Eye (tissue), 1 donor: ENCODE measurements around the gene LGALS8.

Source experiments
- DNase-seq: peaks from one replicate; pipeline ENCODE4 v3.0.0-alpha.2; 2015

The LGALS8 gene

GRCh38 chr1:236509647-236510401, 14.0 kb upstream of the LGALS8 start:
- no peak for DNase-seq

DNA sequence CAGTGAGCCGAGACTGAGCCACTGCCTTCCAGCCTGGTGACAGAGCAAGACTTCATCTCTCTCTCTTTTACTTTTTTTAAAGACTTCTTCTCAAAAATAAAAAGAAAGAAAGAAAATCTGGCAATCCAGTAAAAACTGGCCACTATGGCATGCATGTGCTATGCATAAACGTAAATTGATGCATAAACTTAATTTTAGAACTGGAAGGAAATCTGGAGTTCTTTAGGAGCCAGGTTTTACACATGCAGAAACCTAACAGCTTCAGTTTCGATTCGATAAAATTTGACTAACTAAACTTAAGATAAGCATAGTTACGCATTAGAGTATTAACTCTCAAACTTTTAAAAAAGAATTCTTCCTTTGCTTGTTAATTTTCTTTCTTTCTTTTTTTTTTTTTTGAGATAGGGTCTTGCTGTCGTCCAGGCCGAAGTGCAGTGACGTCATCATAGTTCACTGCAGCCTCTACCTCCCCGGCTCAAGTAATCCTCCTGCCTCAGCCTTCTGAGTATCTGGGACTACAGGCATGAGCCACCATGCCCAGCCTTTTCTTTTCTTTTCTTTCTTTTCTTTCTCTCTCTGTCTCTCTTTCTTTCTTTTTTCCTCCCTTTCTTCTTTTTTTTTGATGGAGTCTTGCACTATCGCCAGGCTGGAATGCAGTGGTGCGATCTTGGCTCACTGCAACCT, 11.9 kb upstream of the LGALS8 start:
- DNase-seq: no peak

GRCh38 chr1:236514703-236515442, 8.9 kb upstream of the LGALS8 start:
- no peak for DNase-seq

GRCh38 chr1:236515443-236515958, 8.3 kb upstream of the LGALS8 start:
- no peak for DNase-seq

DNA sequence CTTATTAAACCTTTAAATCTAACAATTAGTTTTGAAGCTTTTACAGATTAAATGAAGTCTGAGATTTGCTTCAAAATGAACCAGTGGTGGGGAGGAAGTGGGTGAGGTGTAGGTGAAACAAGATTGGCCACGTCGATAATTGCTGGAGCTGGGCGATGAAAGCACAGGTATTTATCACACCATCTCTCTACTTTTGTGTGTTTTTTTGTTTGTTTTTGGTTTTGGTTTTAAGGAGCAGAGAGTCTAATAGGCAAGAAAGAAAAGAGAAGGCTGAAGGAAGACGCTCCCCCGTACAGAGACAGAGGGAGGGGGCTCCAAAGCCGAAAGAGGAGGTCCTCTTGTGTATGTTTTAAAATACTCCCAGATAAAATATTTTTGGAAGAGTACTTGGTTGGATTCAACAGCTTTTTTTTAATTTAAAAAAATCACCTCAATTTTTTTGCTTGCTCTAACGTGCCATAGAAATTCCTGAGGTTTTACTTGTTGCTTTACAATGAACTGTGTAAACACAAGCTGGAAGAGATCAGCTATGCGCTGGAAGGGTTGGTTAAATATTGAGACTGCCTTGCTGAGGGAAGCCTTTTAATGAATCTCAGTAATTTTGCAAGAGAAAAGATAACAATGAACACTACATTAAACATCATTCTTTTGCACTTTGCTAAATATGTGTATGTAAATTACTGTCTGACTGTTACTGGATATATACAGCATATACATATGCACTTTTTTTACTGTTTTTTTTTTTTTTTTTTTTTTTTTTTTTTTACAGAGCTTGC, 6.7 kb upstream of the LGALS8 start:
- peak; percentile 47 for DNase-seq

DNA sequence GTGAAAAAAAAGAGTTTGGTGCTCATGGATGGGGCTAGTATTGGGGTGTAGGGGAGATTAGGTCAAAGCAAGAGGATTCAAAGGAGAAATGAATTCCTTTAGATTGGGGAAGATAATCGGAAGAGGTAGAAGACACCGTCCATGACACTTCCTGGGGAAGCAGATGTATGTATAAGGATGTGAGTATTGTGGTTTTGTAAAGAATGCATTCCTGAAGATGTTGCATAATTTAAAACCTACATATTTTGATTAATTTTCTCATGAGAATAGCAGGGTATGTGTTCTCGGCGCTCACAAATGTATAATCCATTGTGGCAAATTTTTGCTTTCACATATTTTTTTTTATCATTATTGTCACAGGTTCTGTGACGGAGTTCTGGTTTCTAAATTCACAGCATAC, 5.5 kb upstream of the LGALS8 start:
- no peak for DNase-seq

- peak; percentile 46 for DNase-seq
Observed at GRCh38 chr1:236520445-236521005, 3.3 kb upstream of the LGALS8 start.

DNA sequence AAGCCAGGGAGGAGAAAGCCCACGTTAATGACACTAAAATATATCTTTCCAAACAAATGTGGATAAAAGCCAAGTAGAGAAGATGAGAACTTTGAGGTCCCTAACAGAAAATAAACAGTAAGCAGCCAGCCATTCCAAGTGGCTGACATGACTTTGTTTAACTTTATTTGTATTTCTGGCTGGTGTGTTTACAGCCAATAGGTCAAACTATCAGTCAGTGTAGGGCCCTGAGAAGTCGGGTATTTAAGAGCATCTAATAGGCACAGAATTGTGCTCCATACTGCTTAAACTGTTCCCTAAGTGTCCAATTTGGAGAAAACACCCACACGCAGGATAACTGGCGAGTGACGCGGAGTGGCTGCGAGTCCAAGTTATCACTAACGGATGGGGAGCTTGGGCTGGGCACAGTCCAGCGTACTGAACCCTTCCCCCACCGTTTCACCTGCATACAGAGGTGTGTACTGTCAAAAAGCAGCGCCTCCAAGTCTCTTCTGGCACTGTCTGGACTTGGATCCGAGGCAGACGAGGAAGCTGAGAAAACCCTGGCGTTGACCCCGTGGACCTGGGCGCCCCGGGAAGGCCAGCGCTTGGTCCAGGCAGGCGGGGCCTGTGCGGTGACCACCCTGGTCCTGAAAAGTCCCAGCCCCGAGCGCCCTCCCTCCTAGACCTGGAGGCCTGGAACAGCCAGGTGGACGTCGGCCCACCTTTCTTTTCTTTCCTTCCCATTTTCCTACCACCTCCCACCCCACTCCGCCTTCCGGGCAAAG, 662 bp upstream of the LGALS8 start:
- DNase-seq: peak; percentile 11

DNA sequence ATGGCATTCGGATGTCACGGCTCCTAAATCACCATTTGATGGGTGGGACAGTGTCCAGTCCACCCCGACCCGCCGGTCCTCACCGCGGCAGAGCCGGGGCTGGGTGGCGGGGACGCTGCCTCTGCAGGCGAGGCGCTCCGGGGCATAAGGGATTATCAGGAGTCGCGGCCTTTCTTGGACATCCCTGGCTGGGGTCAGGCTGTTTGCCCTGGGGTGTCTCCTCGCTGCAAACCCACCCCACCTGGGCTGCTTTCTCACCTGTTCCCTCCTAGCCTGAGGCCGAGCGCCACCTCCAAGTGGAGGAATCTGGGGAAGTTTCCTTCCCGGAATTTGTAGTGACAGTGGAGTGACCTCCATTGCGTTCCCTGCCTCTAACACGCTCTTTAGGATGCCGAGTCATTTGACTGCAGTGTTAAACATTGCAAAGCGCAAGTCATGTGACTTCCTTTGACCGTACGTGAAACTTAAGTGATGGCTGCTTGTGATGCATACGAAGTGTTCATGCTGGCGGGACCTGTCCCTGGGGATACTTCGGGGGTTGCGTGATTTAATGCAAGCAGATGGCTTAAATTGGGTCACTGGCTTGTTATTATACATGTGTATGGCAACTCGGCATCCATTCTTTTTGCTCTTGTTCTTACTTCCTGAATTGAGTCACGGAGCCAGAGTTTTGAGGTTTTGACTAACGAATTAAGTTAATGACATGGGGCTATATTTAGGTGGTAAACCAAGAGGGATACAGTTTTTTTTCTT, 536 bp downstream of the LGALS8 start:
- peak; percentile 93 for DNase-seq

DNA sequence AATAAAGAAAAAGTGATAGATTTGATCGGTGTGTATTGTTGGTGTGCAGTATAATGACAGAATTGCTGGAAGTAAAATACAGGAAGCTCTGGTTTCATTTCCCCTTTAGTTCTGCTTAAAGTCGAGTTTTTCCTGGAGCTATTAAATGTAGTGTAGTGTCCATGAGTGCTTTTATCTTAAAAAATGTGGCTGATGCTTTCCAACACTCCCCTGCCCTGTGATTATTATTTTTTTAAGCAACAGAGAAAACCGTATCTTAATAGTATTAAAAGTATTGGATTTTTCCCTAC, 1.1 kb downstream of the LGALS8 start:
- DNase-seq: no peak

DNA sequence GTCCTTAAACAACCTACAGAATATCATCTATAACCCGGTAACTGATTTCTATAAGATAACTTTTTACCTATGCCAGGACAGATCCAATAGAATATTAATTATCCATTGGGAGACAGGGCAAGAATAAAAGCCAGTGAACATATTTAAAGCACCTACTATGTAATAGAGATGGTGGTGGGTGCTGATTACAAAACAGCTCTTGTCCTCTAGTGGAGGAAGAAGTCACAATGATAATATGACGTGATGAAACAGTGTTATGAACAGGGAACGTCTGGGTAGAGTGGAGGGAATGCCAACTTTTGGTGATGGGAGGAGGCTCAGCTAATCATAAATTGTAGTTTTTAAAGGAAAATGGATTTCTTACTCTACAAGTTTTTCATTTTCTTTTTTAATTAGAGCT, 2.3 kb downstream of the LGALS8 start:
- no peak for DNase-seq

DNA sequence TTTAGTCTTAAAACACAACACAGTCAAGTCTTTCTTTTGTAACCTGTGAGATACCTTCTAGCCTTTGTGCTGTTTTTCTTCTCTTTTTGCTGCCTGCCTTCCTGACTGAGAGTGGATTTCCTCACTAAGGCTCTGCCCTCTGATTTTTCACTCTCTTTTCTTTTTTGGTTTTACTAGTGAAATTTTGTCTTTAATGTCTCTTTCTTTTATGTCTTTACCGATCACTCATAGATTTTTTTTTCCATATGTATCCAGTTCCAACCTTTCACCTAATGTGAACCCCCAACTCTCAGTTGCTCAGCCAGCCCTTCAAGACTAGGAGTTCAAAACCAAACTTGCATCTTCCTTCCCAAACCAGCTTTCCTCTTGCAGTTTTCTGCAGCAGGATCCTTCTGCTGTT, 6.5 kb downstream of the LGALS8 start:
- no peak for DNase-seq

- no peak for DNase-seq
Observed at GRCh38 chr1:236530959-236531358, 7.2 kb downstream of the LGALS8 start.

DNA sequence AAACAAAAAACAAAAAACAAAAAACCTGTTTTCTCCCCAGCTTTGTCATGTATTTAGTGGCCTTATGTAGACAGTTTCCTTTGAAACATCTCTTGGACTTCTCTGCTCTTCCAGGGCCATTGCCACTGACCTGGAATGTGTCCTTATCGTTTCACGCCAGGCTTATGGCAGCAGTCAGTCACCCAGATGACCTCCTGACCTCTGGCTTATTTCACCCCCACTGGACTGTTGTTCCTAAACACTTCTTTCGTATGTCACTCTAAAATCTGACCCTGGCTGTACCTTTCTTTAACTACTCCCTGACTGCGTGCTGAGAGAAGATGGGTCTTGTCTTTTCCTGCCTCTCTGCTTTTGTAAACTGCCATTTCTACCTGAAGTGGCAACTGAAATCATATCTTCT, 9.1 kb downstream of the LGALS8 start:
- DNase-seq: no peak

- no peak for DNase-seq
Observed at GRCh38 chr1:236534151-236534651, 10.4 kb downstream of the LGALS8 start.

GRCh38 chr1:236535190-236535589, 11.4 kb downstream of the LGALS8 start:
- DNase-seq: no peak

DNA sequence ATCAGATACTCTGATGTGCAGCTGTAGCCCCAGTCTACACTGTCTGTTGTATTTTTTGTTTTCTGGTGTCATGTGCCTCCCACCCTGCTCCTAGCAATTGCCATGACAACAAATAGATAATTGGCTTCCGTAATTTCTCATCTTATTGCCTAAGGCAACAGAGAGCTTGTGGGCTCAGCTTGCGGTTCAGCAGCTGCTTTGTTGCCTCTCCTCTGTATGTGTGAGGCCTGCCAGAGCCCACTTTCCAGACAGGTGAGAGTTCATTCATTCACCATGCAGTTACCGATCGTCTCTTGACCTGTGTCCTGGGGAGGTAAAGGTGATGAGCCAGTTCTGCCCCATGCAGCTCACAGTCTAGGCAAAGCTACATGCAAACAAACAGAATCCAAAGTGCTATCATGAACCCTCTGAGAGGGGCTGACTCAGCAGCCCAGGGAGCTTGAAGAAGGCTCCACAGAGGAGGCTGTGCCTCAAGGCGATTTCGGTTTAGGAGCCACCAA, 11.9 kb downstream of the LGALS8 start:
- peak; percentile 56 for DNase-seq

DNA sequence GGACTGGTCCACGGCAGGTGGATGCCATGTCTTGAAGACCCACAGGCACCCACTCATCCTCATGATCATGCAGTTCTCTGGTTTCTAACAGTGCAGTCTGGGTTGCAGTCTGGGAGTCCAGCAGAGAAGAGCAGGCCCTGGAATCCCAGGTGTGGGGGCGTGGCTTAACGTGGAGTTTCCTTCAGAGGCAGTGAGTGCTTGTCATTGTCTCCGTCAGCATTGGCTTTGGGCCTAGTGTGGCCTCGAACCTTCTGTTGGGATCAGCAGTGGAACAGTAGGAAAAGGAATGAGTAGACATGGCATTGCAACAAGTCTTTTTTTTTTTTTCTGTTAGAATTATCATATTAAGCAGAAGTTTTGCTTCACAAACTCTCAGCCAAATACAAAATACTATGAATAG, 12.8 kb downstream of the LGALS8 start:
- no peak for DNase-seq

DNA sequence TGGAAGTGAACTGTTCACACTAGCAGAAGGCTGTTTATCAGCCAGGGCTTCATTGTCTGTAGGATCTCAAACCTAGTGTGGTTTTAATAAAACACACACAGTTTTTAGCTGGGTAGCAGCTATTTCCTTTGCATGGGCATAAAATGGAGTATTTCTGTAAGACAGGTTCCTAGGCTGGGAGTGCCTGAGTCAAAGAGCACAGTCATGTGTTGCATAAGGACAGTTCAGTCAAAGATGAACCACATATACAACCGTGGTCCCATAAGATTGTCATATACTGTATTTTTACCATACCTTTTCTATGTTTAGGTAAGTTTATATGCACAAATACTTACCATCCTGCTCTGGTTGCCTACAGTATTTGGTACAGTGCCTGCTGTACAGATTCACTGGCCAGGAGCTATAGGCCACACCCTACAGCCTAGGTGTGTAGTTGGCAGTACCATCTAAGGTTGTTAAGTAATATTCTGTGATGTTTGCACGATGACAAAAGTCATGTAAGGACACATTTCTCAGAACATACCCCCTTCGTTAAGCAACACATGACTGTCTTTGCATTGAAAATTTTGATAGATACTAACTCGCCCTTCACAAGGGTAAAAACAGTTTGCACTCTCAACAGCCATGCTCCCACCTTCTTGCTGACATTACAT, 17.2 kb downstream of the LGALS8 start:
- DNase-seq: no peak

DNA sequence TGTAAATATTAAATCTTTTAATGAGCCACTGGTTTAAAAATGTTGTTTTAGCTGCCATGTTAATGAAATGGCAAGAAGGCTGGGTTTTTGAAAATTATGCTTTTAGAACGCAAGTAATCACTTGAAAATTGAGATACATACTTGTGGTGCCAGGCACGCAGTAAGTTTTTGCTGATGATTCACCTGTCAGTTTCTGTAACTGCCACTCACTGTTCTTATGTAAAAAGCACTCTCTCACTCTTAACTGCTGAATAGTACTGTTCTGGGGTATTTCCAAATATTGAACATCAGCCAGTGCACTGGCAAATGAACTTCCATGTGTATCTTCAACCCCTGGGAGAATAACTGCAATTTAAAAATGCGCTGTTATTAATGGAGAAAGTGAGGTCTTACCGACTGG, 17.9 kb downstream of the LGALS8 start:
- DNase-seq: no peak
